ENCODE data around the gene ITIH3.

Gene ITIH3

GRCh38 chr3:52793702-52794611, 639 bp upstream of the ITIH3 start:
- no peak for DNase-seq (ENCODE audit: low read depth in 2 of 2)

GRCh38 chr3:52795298-52795900, 803 bp downstream of the ITIH3 start:
- no peak for DNase-seq (ENCODE audit: low read depth in 2 of 2)

GRCh38 chr3:52796411-52796810, 1.8 kb downstream of the ITIH3 start:
- no peak for DNase-seq (ENCODE audit: low read depth in 2 of 2)

DNA sequence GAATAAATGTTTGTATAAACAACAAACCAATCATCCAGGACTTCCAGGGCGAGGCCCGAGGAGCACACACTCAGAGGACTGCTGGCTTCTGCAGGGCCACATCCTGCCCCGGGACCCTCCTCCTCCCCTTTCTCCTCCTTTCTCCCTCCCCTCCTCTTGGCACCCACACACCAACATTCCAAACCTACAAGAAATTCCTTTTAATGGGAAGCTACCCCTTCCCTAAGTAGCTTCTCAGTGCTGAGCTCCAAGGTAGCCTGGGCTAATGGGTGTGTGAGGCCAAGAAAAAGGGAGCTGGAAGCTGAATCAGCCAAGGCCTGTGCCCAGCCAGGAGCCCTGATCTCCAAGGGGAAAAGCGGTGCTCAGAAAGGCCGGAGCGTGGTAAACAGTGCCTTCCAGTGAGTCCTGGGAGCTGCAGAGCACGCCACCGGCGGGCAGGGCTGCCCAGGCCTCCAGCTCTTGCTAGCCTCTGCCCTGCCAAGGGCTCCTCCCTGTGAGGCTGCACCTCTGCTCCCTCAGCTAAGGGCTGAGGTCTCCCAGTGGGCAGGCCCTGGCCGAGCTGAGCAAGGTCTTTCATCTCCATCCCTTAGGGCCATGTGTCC, 3.9 kb downstream of the ITIH3 start:
- no peak for DNase-seq (ENCODE audit: low read depth in 2 of 2)

GRCh38 chr3:52798978-52799476, 4.4 kb downstream of the ITIH3 start:
- no peak for DNase-seq (ENCODE audit: low read depth in 2 of 2)

- no peak for DNase-seq (ENCODE audit: low read depth in 2 of 2)
Measured at GRCh38 chr3:52800079-52800478, 5.5 kb downstream of the ITIH3 start.

DNA sequence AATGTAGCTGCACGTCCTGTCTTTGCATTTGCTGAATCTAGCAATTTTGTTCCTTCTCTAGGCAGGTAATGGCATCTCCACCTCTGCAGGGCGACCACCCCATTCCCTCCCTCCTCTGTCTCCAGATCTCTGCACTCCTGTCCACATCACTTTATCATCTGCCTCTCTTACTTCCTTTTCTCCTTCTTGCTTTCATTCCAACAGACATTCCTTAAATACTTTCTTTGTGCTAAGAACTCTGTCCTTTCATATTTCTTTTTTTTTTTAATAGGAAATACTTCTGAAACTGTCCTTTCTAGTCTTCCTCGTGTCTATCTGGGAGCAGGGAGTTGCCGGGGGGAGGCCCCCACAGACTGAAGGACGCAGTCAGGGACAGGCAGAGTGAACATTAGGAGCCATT, 7.2 kb downstream of the ITIH3 start:
- DNase-seq (ENCODE audit: low read depth in 2 of 2), result no peak

DNA sequence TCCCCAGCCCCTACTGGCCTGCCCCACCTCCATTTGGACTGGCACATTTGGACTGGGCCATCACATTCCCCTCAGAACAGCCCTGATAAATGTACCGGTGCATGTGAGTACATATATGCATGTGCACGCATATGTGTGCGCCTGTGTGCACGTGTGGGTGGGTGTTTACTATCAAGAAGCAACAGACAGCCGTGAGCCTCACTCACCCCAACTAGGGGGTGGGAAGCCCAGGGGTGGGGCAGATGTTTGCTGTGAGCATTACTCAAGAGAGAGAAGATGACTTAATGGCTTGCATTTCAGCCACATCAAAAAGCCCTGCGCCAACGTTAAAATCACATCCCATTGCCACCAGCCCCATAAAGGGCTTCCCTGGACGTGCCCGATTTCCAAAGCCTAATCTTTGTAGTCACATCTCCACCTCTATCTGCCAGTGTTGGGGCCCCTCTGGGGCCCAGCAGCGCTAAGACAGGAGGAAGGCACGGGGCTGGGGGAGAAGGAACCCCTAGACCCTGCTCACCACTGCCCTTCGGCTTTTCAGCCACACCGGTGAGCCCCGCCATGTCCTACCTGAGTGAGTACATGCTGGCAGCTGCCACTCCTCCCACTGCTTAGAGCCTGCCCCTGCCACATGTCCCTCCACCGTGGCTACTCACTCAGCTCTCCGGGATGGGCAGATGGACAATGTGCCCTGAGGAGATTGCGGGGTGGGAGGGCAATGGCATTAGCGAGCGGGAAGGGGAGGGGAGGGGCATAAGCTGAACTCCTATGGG, 10.9 kb downstream of the ITIH3 start:
- DNase-seq (ENCODE audit: low read depth in 2 of 2), result no peak

GRCh38 chr3:52809149-52809548, 14.6 kb downstream of the ITIH3 start:
- DNase-seq (ENCODE audit: low read depth in 2 of 2), result no peak

DNA sequence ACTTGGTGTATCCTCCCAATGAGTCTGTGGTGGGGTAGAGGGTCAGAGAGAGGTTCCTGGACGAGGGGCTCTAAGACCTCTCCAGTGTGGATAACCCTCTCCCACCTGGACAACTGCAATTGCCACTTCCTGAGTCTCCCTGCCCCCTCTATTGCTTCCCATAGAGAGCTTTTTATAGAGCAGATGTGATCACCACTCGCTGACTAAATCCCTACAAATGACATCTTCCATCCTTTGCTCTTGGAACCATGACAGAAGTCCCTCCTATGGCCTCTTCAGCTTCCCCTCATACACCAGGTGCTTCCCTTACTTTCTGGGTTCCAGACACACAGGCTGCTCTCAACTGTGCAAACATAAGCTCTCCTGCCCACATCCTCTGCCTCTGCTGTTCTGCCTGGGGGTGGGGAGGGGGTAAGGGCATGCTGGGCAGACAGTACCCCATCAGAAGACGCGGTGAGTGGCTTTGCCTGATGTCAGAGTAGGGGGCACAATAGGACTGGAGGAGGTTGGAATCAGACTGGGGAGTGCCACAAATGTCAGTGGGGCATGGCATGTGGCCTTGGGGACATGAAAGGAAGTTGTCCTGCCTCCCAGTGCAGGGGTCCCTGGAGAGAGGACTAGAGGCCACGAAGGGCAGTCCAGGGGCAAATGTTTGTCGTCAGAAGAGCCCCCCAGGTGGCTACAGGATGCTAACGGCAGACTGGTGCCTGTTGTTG, 15.2 kb downstream of the ITIH3 start:
- DNase-seq (ENCODE audit: low read depth in 2 of 2), result no peak

DNA sequence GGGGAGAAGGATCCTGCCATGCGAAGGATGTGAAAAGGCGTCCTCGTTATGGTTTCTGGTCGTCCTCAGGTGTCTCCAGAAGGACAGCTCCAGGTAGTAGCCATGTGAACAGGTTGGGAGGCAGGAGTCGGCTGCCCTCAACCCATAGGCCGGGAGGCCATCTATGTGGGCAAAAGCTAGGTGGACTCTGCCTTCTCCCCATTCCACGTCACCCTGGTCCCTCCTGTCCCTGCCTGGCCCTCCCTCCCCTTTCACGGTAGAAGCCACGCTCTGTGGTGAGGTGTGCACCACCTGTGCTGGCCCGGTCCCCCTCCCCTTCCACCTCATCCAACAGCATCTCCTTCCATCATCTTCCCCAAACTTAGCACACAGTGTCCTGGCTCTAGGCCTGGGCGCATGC, 16.3 kb downstream of the ITIH3 start:
- DNase-seq (ENCODE audit: low read depth in 2 of 2), result no peak

- no peak for DNase-seq (ENCODE audit: low read depth in 2 of 2)
Measured at GRCh38 chr3:52811452-52812011, 16.9 kb downstream of the ITIH3 start.

DNA sequence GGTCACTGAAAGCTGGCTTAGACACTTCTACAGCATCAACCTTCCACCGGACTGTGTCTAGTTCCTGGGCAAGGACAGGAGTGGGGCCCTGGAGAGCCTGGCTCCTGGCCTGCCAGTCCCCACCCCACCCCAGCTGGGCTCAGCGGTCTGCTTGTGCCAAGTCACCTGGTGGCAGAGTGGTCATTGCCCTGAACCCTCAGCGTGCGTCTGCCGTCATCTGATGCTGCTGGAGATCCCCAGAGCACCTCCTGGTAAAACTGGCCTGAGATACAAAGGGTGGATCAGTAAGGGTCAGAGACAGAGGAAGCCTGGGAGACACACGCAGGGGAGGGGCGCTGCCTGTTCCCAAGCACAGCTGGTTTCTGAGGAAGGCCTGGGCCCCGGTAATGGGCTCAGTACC, 19.2 kb downstream of the ITIH3 start:
- no peak for DNase-seq (ENCODE audit: low read depth in 2 of 2)

GRCh38 chr3:52816199-52816598, 21.6 kb downstream of the ITIH3 start:
- DNase-seq (ENCODE audit: low read depth in 2 of 2), result no peak

DNA sequence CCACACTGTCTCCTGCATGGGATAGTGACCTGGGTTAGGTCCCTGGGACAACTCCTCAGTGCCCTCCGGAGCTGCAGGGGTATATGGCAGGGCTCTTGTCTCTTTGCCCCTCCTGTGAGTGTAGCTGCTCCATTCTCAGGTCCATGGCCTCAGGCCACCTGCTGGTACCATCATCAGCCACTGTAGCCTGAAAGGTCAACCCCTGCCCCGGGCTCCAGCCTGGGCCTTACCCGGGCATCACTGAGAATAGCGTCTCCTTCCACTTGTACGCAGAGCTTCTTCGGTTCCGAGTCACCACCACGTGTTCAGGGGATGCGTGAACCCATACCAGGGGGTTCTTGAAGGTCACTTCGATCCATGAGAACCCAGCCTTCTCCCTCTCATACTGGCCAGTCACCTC, 22.1 kb downstream of the ITIH3 start:
- DNase-seq (ENCODE audit: low read depth in 2 of 2), result no peak

GRCh38 chr3:52817221-52817620, 22.6 kb downstream of the ITIH3 start:
- no peak for DNase-seq (ENCODE audit: low read depth in 2 of 2)

- DNase-seq (ENCODE audit: low read depth in 2 of 2), result no peak
Measured at GRCh38 chr3:52817860-52818259, 23.3 kb downstream of the ITIH3 start.

DNA sequence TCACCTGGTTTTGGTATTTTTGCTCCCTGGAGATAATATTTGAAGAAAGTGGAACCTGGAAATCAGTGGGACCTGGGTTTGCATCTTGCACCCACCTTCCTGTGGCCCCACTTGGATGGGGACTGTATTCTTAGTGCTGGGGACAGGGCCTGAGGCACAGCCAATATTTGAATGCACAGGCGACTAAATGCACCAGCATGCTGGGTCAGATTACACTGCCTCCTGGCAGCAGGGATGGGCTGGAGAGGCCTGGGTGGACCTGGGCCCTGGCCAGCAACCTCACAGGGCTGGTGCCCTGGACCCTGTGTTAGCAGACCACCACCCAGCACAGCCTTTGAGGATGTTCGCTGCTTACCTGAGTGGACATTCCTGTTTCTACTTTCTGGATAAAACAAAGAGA, 25.3 kb downstream of the ITIH3 start:
- DNase-seq (ENCODE audit: low read depth in 2 of 2), result no peak

DNA sequence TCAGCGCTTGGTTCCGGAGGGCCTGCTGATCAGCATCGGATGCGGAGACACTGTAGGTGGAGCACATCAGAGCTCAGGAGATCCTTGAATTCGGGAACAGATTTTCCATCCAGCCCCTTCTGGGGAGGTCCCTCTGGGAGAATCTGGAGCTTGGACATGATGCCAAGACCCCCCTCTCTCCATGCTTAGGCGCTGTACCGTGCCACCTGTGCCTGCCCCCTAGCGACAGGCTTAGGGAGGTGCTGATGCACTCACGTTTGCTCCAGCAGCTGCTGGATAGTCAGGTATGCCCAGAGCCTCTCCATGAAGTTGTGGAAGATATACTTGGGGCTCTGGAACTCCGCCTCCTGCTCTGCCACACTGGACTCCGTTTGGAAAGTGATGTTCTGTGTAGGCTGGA, 26.1 kb downstream of the ITIH3 start:
- DNase-seq (ENCODE audit: low read depth in 2 of 2), result no peak

DNA sequence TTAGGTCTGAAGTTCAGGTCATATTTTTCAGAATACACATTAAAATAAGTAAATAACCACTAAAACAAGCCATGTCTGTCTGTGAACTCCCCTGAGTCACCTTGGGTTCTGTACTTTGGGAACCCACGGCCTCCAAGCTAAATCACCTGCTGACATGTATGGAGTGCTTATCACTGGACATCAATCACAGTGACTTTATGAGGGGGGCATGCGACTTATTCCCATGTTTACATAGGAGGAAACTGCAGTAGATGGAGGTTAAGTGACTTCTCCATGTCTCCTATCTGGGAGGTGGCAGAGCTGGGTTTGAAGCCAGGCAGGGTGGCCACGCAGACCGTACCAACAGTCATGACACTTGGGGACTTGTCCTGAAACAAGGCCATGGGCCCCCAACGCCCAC, 27.8 kb downstream of the ITIH3 start:
- DNase-seq (ENCODE audit: low read depth in 2 of 2), result no peak

GRCh38 chr3:52824037-52824436, 29.4 kb downstream of the ITIH3 start:
- no peak for DNase-seq (ENCODE audit: low read depth in 2 of 2)

Measured in stimulated activated CD8-positive, alpha-beta memory T cell treated with anti-CD3 and anti-CD28 coated beads, Interleukin-2, amount 100 ng/mL, for 1 hour (primary cell).